ENCODE measurements around the gene WDR46.
"Not testable (repeated sequence)": the region's sequence is repeated elsewhere in the genome, so short reads cannot be mapped to it uniquely, and the experiment has no call there.

WDR46 gene

DNA sequence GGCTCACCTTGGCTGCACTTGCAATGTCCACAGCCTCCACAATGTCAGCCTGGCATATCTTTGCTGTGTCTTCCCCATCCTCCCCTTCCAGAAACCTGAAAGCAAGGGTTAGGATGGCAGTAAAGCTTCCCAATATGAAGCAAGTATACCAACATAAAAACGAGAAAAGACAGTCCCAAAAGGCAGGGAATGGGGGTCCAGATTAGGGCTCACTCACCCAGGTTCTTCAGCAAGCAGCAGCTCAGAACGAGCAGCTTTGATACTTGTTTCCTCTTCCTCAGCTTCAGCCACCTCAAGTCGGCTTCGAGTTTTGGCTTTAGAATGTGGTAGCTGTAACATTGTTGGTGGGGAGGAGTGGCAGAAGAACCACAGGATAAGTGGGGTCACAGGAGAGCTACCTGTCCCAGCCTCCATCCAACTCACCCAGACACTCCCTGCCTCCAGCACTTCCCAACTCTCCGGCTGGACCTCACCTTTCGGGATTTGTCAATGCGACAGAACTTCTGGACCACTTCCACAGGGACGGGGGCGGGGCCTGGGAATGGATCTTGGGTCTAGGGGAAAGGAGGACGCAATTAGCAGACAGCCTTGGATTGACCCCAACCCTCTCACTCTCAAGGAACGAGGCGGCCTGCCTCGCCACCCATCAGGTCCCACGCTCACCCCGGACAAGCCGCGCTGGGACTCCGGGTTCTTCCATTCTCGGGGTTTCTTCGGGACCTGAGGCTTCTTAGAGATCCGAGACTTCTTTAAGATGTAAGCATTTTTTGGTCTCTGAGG is 708 bp downstream of the WDR46 start:
- no peak for DNase-seq (ENCODE audit: low read depth)

- DNase-seq (ENCODE audit: low read depth), result no peak
Observed at GRCh38 chr6:33286946-33287914, 1.8 kb downstream of the WDR46 start.

GRCh38 chr6:33285214-33285613 is 3.8 kb downstream of the WDR46 start:
- DNase-seq (ENCODE audit: low read depth), result not testable (repeated sequence)

GRCh38 chr6:33280539-33280938 is 8.5 kb downstream of the WDR46 start:
- no peak for DNase-seq (ENCODE audit: low read depth)

DNA sequence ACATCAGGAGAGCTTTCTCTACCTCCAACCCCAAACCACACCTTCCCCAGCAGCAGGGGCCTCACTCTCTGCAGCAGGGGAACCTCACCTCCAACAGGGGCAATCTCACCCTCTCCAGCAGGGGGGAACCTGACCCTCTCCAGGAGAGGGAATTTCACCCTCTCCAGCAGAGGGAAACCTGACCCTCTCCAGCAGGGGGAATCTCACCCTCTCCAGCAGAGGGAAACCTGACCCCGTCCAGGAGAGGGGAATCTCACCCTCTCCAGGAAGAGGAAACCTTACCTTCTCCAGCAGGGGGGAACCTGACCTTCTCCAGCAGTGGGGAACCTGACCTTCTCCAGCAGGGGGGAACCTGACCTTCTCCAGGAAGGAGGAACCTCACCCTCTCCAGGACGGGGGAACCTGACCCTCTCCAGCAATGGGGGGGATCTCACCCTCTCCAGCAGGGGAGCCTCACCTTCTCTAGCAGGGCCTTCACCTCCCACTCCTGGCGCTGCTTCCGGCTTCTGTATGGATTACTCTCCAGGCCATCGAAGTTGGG is 9.0 kb downstream of the WDR46 start:
- DNase-seq (ENCODE audit: low read depth), result peak; percentile 22

- no peak for DNase-seq (ENCODE audit: low read depth)
Observed at GRCh38 chr6:33279257-33279695, 9.8 kb downstream of the WDR46 start.

GRCh38 chr6:33278810-33279209 is 10.2 kb downstream of the WDR46 start:
- DNase-seq (ENCODE audit: low read depth), result no peak

DNA sequence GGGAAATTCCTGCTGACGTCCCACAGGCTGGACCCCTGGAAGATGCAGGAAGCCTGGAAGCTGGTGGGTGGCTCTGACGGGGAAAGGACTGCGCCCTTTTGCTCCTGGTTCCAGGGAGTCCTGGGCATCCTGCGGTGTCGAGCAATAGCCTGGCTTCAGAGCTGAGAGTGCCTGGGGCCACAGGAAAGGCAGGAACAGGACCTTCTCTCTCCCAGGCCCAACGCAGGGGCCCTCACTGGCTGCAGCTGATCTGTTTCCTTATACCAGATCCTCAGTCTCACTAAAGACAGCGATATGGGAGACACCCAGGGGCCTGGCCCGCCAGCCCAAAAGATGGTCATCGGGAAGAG is 10.7 kb downstream of the WDR46 start:
- DNase-seq (ENCODE audit: low read depth), result no peak

DNA sequence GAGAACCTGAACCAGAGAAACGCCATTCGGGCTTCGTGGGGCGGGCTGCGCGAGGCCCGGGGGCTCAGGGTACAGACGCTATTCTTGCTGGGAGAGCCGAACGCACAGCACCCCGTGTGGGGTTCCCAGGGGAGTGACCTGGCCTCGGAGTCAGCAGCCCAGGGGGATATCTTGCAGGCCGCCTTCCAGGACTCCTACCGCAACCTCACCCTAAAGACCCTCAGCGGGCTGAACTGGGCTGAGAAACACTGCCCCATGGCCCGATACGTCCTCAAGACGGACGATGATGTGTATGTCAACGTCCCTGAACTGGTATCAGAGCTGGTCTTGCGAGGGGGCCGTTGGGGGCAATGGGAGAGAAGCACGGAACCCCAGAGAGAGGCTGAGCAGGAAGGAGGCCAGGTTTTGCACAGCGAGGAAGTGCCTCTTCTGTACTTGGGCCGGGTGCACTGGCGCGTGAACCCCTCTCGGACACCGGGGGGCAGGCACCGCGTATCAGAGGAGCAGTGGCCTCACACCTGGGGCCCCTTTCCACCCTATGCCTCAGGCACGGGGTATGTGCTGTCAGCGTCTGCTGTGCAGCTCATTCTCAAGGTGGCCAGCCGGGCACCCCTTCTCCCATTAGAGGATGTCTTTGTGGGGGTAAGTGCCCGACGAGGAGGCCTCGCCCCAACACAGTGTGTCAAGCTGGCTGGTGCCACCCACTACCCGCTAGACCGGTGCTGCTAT is 11.2 kb downstream of the WDR46 start:
- DNase-seq (ENCODE audit: low read depth), result no peak

DNA sequence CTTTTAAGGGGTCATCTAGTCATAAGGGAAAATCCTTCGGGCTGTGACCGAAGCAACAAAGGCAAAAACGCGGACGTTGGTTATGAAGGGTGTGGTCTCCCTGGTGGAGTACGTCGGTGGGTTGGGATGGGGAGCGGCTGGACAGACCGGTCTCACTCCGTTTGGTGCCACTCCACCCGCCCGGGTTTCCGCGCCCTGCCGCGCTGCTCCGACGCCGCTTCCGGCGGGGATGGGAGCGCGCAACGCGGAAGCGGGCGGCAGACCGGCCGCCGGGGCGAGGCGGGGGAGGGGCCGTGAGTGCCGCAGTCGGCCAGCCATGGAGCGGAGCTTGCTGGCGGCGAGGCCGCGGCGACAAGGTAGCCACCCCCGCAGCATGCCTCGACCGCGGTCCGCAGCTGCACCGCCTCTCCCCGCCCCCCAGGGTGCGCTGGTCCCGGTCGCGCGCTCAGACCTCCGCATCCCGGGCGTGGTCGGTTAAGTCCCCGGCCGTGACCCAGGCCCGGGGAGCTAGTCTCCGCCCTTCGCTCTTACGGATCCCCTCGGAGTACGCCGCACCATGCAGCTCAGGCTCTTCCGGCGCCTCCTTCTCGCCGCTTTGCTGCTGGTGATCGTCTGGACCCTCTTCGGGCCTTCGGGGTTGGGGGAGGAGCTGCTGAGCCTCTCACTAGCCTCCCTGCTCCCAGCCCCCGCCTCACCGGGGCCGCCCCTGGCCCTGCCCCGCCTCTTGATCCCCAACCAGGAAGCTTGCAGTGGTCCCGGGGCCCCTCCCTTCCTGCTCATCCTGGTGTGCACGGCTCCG is 12.0 kb downstream of the WDR46 start, which contains the start of gene B3GALT4:
Gene B3GALT4, plus strand, starts transcription at position 260 of the 799 bp plus-strand sequence. Its CDS starts 297 bp downstream, at position 557.
- peak; percentile 69 for DNase-seq (ENCODE audit: low read depth)

DNA sequence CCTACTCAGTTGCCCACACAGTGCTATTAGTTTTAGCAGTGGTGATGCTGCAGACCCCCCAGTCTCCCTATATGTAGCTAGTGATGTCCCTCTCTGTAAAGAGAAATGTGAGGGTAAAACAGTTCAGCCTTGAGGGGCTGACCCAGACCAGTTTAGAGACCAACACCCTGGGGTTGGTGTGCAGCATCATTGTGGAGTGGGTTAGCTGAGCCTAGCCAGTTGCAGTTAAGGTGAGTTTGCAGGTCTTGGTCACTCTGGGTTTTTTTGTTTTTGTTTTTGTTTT is 12.5 kb downstream of the WDR46 start:
- no peak for DNase-seq (ENCODE audit: low read depth)

- not testable (repeated sequence) for DNase-seq (ENCODE audit: low read depth)
Observed at GRCh38 chr6:33275795-33276580, 13.1 kb downstream of the WDR46 start.

DNA sequence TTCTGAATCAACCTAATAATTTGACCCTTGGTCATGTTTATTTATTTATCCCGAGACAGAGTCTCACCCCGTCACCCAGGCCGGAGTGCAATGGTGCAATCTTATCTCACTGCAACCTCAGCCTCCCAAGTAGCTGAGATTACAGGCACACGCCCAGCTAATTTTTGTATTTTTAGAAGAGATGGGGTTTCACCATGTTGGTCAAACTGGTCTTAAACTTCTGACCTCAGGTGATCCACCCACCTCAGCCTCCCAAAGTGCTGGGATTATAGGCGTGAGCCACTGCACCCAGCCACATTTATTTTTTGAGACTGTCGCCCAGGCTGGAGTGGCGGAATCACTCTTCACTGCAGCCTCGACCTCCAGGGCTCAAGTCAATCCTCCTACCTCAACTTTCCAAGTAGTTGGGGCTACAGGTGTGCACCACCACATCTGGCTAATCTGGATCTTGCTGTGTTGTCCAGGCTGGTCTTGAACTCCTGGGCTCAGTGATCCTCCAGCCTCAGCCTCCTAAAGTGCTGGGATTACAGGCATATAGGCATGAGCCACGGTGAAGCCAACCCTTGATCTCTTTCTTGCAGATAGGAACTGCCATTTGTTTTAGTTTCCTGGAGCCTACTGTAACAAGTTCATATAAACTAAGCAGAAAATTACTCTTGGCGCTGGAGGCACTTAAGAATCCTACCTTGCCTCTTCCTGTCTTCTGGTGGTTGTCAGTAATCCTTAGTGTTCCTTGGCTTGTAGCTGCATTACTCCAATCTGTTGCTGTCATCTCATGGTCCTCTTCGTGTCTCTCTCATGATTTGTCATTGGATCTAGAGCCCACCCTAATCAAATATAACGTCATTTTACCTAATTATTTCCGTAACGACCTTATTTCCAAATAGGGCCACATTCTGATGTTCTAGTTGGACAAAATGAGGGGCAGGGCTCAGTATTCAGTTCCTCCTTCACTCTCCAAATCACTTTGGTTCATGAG is 14.8 kb downstream of the WDR46 start:
- DNase-seq (ENCODE audit: low read depth), result no peak

DNA sequence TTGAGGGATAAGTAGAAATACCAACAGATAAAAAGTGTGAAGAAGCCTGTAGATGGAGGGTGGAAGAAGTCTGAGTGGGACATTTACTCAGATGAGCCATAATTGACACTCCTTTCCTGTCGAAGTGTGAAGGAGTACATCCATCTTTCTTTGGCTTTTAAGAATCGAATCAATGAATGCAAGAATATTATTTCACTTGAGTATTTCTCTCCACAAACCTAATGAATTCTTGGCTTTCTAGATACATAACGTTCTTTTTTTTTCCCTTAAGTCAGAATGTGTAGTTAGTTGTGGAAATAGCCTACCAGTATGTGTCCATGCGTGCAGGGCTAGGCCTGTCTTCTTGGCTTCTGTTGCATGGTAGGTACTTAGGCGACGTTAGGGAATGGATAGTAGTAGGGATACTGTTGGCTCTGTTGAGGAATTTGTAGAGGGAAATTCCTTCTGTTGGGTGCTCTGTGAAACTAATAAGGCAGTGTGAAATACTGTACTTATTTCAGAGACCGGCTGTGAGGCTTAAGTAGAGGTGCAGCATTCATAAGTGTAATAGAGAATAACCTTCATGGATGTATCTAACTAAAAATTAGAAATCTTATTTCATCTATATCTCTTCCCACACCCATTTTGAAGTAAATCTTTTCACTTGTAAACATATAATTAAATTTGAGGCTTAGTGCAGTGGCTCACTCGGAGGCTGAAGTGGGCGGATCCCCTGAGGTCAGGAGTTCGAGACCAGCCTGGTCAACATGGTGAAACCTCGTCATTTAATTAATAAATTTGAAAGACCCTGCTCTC is 15.7 kb downstream of the WDR46 start:
- DNase-seq (ENCODE audit: low read depth), result no peak

DNA sequence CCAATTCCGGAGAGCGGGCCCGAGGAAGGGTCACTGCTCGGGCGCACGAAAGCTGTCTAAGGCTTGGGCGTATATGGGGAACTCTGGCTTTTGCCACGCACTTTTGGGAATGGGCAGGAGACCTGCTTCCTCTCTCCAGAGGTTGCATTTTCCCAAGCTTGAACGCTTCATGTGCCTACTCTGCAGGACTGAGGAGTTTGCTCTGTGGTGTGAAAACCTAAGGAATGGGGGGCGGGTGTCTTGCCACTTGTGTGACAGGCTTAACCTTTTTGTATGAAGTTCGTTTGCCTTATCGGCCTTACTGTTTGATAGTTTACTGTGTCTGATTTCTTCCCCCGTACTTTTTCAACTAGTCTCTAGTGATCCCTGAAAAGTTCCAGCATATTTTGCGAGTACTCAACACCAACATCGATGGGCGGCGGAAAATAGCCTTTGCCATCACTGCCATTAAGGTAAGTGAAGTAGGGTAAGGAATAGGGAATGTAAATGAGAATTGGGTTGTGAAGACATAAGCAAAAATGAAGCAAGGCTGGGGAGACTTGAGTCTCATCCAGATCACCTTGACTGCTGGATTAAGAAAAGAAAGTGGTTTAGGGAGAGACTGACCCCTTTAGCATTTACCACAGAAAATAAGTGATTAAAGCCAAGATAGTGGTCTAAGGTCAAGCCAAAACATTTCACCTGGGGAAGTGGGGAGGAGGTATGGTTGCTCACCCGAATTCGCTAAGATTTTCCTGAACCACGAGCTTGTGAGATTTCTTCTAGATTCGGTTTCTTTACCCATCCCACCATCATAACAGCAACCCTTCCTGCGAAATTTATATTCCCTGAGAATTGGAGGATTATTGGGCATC is 16.5 kb downstream of the WDR46 start:
- DNase-seq (ENCODE audit: low read depth), result no peak

DNA sequence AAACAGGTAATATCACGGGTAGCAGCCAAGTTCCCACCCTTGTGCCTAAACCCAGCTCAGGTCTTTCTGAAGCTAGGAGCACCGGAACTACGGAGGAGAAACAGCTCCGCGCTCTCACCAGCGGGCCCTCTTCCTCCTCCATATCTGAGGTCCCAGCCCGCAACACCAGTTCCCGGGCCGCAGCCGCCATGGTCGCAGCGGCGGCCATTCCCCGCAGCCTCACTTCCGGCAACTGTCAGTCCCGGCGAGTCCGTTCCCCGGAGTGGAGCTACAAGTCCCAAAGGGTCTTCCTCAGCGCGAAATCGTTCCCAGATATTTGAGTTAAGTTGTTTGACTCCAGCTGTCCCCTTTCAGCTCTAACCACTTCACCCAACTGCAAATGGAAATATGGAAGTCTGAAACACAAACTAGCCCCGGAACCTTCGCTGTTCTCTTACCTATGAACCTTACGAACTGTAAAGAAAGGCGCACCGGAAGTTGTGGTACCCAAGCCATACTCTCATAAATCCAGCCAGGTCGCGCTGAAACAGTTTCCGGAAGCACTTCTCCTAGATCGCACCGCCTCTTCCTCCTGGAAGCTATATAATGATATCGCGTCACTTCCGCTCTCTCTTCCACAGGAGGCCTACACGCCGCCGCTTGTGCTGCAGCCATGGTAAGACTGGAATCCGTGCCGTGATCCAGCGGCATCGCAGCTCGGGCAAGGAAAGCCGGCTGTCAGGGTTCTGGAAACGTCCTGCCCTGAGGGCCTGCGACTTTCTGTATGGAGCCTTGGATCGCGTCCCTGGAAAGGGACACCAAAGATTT is 17.4 kb downstream of the WDR46 start, which contains the start of the genes RPS18 and VPS52:
Gene RPS18, plus strand, starts transcription at position 608 of the 807 bp plus-strand sequence. Its CDS starts 45 bp downstream, at position 653.
Gene VPS52, minus strand, starts transcription at position 409 of the 807 bp plus-strand sequence. Its CDS starts 201 bp downstream, at position 208.
- DNase-seq (ENCODE audit: low read depth), result peak; percentile 99
